HuH-7 (cell line): Measurements from ENCODE around the gene CTAG1A.
A peak's percentile ranks its signal among the peaks of the same experiment; 100 is the strongest.
"Not testable (repeated sequence)": the region's sequence is repeated elsewhere in the genome, so short reads cannot be mapped to it uniquely, and the experiment has no call there.

Source experiments
- DNase-seq: peaks from one replicate; pipeline ENCODE4 v3.0.0; 2011; ENCODE audit warnings: low spot score

Gene CTAG1A

DNA sequence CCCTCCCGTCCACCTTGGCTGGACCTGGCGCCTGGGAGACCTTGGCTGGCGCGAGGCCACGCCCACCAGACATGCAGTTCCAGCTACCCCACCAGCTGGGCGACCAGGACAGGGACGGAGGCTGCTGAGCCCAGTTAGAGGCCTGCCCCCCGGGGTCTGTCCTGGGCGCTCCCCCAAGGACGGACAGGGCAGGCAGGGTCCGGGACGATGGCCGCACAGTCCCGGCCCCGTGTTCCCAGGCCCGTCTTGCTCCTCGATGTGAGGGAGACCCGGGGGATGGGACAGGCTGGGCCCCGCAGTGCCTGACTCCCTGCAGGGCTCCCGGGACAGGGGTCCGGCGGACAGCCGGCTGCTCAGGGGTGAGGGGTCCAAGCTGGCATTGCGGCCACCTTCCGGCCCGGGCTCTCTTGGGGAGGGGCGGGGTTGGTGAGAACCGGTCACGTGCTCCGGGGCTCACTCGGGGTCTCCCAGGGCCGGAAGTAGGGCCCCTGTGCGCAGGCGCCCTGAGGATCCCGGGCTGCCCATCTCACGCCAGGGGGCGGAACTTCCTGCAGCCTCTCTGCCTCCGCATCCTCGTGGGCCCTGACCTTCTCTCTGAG is at the start of gene CTAG1A:
TSS of gene CTAG1A (plus strand) at position 549 of the 599 bp plus-strand sequence. CDS start 74 bp downstream, outside the sequence.
- not testable (repeated sequence) for DNase-seq

DNA sequence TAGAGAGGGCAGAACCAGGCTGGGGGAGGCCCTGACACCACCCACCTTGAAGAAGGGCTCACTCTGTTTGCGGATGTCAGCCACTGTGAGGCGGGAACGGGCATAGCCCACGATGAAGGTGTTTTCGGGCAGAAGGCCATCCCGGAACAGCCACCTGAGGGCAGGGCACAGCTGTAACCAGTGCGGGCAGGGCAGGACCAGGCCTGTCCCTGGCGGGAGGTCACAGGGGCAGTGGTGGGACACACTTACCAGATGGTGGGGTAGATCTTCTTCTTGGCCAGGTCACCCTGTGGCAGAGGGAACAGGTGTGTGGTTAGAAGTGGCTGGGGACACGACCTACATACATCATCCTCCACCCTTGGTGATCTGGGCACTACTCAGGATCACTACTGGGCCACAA is 49.0 kb upstream of the CTAG1A start:
- no peak for DNase-seq

DNA sequence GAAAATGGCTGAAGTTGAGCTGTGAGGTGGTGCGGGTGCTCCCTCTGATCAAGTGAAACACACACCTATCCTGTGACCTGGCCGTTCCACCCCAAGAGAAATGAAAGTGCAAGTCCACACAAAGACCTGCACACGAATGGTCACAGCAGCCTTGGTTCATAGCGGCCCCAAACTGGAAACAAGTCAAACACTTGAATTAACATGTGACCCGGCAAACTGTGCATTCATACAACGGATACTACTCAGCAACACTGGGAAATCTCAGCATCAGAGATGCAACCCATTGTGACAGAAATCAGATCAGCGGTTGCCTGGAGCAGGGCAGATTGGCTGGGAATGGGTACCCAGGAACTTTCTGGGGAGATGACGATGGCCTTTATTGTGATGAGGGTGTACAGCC is 45.9 kb upstream of the CTAG1A start:
- no peak for DNase-seq

DNA sequence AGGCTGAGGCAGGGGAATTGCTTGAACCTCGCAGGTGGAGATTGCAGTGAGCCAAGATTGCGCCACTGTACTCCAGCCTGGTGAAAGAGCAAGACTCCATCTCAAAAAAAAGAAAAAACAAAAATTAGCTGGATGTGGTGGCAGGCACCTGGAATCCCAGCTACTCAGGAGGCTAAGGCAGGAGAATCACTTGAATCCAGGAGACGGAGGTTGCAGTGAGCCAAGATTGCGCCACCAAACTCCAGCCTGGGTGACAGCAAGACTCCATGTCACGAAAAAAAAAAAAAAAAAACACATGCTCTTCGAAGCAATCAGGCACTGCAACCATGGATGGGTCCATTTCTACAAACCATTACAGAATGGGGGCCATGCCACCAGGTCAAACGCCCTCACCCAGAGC is 44.6 kb upstream of the CTAG1A start:
- not testable (repeated sequence) for DNase-seq

DNA sequence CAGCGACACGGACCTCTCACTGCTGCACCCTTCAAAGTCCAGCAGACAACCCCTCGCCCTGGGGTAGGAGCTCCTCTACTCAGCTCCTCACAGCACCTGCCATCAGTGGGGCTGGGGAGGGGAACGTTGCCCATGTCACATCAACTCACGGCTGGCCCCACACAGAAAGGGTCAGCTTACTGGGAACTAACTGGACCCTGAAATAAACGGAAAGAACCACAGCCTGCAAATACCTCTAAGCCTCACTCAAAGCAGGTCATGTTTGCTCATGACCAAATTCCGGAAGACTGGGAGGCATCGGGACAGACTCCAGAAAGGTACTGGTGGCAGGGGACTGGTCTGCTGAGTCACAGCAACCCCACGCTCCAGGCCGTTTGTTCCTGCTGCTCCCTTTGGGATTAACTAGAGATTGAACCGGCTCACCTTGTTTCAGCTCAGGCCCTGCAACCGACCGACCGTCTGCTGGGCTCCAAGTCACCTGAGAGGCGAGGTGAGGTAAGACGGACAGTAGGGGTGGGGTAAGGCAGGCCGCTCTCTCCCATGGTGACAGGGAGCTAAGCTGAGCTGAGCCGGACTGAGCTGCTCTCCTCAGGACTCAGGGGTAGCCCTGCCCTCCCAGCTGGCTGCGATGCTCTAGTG is 43.9 kb upstream of the CTAG1A start:
- DNase-seq = no peak

DNA sequence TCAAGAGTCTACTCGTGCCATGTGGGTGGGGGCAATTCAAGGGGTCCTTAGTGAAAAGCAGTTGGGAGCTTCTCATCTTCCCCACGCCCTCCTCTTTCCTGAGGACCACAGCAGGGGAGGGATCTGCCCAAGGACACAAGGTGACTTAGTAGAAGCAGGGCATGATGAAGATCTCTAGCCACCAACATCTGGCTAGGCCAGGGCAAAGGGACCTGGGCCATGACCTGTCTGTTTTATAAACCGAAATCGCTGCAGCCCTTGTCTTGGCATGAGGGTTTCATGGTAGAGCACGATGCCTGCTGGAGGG is 43.4 kb upstream of the CTAG1A start:
- DNase-seq = no peak

DNA sequence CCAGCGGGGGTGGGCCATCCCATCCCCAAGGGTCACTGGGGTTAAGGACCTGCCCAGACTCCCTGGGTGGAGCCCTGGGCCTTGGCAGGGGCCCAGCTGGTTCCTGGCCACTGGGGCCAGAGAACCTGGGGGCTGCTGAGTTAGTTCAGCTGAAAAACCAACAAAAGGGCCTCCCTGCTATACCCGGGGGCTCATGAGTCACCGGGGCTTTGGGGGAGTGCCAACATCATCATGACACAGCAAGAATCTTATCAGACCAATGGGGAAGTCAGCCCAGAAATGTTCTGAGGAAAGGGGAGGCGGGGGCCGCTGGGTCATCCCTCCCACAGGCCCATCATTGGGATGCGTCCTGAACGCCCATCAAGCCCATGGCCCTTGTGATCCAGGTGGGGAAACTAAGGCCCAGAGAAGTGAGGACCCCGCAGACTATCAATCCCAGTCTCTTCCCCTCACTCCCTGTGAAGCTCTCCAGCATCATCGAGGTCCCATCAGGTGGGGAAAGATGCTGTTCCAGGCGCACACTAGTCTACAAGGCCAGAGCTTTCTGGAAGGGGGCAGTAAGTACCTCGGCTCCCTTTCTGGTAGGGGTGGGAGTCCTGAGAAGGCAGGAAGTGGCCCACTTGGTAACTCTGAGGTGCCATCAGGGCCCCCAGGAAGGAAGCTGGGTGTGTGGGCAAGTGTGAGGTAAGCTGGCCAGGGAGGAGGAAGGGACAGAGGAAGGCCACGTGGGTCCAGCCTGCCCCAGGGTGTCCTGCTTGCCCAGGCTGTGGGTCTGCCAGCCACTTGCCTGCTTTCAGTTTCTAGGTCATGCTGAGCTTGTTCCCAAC is 42.8 kb upstream of the CTAG1A start:
- DNase-seq = no peak

DNA sequence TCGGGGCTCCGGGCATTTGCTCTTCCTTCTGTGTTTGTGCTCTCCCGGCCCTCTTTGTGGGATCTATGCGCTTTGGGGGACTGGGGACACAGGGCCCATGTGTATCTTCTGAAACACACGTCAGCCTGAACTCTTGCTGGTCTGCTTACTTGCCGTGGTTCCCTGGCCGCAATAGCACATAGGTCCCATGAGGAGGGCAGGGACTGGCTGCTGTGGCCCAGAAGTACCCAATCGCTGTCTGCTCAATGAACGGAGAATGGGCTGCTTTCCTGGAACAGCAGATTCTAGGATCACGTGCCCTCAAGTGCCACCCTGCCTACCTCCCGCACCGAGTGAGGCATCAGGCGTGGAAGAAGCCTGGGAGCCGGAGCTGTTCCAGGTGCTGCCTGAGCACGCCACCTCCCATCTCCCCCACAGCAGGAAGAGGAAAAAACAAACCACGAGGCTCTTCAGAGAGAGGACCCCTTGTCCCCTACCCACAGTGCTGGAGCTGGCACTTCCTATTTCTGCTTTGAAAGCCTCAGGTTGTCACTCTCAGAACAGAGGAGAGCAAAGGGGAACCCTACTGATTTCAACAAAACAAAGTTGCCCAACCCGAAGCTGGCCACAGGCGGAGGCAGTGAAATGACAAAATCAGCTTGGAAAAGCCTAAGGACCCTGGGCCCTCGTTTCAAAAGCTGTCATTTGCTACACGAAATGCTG is 42.1 kb upstream of the CTAG1A start:
- DNase-seq = no peak

DNA sequence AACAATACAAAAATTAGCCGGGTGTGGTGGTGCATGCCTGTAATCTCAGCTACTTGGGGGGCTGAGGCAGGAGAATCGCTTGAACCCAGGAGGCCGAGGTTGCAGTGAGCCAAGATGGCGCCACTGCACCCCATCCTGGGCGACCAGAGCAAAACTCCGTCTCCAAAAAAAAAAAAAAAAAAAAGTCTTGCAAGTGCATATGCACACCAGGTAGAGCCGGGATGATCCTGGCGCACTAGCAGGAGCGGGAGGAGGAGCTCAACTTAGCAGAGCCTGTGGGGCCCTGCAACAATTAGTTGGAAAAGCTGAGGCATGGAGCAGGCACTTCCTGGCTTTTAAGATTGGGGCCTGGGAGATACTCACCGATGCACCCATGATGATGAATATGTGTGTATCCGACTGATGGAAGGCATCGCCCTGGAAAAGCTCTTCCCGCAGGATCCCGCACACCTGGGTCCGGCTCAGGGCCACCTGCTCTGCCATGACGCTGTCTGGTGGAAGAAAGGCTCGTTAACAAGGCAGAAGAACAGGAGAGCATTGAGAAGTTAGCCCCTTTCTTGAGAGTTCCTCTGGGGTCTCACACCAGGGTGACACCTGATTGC is 39.2 kb upstream of the CTAG1A start:
- no peak for DNase-seq

DNA sequence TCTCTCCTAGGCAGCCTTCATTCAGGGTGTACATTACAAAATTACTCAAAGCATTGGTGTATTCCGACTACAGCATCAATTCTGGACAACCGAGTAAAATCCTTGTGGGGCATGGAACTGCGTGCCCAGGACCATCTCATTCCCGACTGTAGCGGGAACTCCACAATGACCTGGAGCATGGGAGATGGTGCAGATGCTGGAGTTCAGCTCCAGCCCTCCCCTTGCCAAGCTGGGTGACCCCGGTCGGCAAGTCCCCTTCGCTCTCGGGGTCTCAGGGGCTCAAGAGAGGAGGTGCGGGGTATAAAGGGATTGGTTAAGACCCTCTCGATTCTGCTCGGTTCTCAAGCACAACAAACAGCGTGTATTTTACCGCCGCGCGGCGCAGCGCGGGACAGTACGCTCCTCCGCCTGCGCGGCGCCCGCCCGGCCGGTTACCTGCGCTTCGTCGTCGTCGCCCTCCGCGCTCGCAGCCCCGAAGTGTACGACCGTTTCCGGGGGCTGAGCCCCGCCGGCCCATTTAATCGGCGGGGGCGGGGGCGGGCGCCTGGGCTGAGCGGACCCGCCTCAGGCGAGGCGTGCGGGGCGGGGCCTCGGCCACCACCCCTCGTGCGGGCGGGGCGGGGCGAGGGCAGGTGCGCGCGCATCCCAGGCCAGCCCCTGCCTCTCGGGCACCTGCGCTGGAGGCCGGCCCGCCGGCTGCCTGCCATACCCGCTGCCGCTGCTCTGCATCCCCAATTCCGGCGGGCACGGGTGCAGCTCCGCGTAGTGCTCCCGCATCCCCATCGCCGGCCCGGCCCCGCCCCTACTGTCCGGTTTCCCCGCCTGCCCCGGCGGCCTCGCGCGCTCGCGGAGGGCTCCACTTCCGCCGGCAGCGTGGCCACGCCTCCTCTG is 38.3 kb upstream of the CTAG1A start, which contains the start of gene G6PD:
TSS of gene G6PD (minus strand) at position 493 of the 891 bp plus-strand sequence. CDS start 691 bp downstream, outside the sequence.
- peak; percentile 79 for DNase-seq

DNA sequence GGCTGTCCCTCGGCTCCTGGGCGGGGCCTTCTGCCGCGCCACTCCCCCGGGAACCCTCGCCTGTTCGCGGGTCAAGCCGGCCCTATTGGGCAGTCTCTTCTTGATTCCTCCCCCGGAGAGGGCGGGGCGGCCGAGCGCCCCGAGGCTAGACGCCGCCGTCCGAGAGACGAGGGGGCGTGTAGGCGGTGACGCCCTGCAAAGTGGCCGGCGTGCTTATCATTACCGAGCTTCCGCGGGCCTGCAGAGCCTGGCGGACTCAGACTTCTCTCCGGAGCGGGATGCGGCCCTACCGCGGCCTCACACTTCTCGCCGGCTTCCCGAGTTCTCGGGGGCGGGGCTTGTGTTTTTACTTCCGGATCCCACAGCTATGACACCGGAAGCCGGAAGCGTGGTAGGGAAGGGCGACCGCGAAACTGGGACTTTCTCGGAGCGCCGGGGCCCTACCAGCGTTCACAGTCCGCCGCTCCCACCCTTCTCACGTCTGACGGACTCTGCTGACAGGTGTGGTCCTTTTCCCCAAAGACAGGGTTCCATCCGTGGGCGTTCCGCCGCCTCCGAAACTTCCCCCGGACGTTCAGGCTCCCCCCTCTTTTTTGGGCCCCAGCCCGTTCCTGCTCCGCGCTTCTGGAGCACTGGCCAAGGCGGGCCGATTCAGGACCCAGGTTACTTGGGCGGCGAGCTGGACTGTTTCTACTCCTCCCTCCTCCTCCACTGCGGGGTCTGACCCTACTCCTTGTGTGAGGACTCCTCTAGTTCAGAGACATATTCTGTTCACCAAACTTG is 37.5 kb upstream of the CTAG1A start, which contains the start of gene IKBKG:
TSS of gene IKBKG (plus strand) at position 376 of the 783 bp plus-strand sequence. CDS start 4,383 bp downstream, outside the sequence.
- peak; percentile 89 for DNase-seq

DNA sequence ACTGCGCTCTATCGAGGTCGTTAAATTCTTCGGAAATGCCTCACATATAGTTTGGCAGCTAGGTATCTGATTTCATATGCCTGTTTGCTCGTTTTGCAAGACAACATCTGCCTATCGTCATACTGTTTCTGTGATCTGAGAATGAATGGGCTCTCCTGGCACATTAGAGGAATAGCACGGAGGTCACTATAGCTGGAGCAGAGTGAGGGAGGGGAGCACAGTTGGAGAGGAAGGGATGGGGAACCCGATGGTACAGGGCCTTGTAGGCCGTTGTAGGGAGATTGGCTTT is 37.0 kb upstream of the CTAG1A start:
- DNase-seq = no peak

DNA sequence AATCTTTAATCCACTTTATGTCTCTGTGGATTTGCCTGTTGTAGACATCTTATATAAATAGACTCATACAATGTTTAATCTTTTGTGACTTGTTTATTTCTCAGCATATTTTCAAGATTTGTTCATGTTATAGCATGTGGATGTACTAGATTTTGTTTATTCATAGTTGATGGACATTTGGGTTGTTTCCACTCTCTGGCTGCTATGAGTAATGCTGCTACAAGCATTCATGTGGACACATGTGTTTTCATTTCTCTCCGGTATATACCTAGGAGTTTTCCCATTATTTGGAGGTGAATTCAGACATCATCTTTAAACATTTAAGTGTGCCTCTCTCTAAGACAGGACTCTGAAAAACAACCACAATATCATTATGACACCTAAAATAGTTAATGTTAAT is 35.2 kb upstream of the CTAG1A start:
- DNase-seq = no peak

DNA sequence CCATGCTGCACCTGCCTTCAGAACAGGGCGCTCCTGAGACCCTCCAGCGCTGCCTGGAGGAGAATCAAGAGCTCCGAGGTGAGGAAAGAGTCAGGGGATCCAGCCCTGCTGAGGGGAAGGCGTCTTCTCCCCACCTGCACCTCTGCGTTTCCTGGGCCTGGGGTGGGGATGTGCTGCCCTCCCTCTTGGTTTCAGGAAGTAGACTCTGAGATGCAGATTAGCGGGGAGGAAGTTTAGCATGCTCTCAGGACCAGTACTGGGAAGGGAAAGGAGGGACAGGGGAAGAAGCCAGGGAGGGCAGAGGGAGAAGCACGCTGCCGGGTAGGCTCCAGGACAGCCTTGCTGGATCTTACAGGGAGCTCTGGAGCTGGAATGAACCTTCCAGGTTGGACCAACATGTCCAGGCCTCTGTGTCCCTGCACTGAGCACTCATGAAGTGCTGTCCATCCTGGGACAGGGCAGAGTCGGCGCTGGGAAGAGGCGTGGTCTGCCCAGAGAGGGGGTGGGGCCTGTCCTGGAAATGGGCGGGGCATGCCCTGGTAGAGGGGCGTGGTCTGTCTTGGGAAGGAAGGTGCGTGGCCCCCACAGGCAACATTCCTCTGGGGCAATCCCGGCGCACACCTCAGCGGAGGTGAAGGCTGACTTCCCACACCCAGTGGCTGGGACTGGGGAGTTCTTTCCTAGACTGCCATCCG is 32.7 kb upstream of the CTAG1A start:
- DNase-seq = not testable (repeated sequence)

DNA sequence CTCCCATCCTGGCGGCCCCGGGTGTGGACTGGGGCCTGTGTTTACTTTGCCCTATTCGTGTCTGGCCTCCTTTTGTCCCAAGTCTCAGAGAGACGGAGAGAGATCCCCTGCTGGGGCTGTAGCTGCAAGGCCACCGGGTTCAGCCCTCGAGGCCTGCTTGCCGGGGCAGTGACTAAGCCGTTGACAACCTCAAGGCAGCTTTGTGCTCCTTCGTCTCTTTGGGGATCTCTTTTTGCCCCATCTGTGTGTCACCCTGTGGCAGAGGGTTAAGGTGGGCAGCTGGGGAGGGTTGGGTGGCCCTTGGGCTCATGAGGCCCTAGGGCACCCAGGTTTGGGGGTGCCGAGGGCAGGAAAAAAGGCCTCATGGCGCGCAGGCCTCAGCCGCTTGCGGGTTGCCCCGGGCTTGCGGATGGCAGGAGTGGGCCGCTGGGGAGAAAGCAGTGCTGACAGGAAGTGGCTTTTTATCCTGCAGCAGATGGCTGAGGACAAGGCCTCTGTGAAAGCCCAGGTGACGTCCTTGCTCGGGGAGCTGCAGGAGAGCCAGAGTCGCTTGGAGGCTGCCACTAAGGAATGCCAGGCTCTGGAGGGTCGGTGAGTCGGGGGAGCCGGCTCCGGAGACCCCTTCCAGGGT is 26.8 kb upstream of the CTAG1A start:
- not testable (repeated sequence) for DNase-seq

DNA sequence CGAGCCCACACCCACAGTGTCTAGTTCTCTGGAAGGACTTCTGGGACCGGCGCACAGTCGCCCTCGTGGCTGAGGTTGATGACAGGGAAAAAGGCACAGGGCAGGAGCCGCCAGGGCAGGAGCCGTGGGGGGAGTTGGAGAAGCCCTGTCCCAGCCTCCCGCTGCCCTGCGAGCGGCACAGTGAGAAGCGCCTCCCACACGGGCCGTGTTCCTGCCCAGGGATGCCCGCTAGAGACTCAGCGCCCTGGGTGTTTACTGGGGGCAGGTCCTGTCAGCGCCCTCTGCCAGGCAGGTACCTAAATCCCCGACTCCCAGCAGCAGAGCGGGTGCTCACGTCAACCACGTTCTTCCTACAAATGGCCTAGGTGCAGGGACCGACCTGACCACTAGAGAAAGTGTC is 26.0 kb upstream of the CTAG1A start:
- not testable (repeated sequence) for DNase-seq

DNA sequence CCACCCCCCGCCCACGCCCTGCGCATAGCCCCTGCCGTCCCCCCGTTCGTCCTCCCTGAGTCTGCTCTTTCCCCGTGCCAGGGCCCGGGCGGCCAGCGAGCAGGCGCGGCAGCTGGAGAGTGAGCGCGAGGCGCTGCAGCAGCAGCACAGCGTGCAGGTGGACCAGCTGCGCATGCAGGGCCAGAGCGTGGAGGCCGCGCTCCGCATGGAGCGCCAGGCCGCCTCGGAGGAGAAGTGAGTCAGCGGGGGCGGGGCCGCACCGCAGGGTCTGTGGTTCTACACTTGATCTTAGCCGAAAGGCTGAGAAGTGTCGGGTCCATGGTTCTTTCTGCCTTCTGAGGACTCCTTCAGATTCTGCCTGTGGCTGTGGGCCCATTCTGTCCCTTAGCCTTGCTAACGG is 24.6 kb upstream of the CTAG1A start:
- not testable (repeated sequence) for DNase-seq

DNA sequence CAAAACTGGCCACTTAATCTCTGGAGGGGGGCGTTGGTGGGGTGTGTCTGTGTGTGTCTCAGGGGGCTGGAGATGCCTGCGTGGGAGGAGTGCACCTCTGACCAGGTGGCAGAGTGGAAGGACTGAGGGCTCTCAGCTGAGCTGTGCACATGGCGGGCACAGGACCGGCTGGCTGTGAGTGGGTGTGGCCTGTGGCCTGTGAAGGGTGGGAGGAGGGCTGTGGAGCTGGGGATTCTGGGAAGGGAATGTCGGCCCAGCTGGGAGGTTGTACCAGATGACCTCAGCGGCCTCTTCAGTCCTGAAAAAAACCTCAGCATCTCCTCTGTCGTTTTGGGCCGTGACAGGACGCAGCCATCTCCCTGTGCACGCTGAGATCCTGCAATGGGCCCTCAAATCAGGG is 22.6 kb upstream of the CTAG1A start:
- not testable (repeated sequence) for DNase-seq

DNA sequence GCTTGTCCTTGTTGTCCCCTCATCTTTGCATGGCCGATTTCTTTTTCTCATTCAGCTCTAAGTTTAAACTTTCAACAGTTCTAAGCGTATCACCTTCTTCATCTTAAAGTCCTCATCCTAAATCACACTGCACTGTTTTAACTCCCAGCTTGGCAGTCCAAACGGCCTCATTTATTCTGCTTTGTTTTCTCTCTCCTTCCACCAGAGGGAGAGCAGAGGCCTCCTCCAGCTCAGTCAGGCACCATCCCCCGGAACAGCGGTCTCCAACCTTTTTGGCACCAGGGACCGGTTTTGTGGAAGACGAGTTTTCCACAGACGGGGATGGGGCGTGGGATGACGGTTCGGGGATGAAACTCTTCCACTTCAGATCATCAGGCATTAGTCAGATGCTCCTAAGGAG is 14.6 kb upstream of the CTAG1A start:
- DNase-seq = not testable (repeated sequence)
